Dendritic cell treated with granulocyte-macrophage colony-stimulating factor and Interleukin-4, amounts not matched to agents 40 ng/mL and 50 ng/mL, for 4 days (primary cell): ENCODE data around the gene ADO.
A peak's percentile ranks its signal among the peaks of the same experiment; 100 is the strongest.

Experiments used
- H3K27ac Mint-ChIP-seq: one replicate; pipeline ENCODE4 v1.8.0; 2022; ENCODE audit warnings: mild to moderate bottlenecking, mixed read lengths
- H3K27me3 Mint-ChIP-seq: one replicate; pipeline ENCODE4 v1.8.0; 2022; ENCODE audit warnings: mild to moderate bottlenecking, mixed read lengths
- H3K36me3 Mint-ChIP-seq: one replicate; pipeline ENCODE4 v1.8.0; 2022; ENCODE audit warnings: low read depth, mixed read lengths
- H3K4me1 Mint-ChIP-seq: one replicate; pipeline ENCODE4 v1.8.0; 2022; ENCODE audit warnings: low read depth, mixed read lengths
- H3K4me3 Mint-ChIP-seq: one replicate; pipeline ENCODE4 v1.8.0; 2022; ENCODE audit warnings: mild to moderate bottlenecking, moderate library complexity, mixed read lengths
- H3K9me3 Mint-ChIP-seq: one replicate; pipeline ENCODE4 v1.8.0; 2022; ENCODE audit warnings: mixed read lengths
- intact Hi-C: fragments of 100-400 bp; cut with micrococcal nuclease; formaldehyde crosslinking; loops from one replicate; pipeline ENCODE4 v1.15.0; 2022

ADO gene

GRCh38 chr10:62847433-62847832, 42.9 kb downstream of the ADO start:
- H3K36me3 Mint-ChIP-seq: no peaks in the 10 kb centered on the region
- H3K4me3 Mint-ChIP-seq: no peak overlapping the region
- peaks cover 26% of the 10 kb centered on the region for H3K9me3 Mint-ChIP-seq
- peaks cover 18% of the 10 kb centered on the region for H3K4me1 Mint-ChIP-seq
- H3K27ac Mint-ChIP-seq: no peak overlapping the region
- intact Hi-C loops: no loop called here
- peaks cover 2% of the 10 kb centered on the region for H3K27me3 Mint-ChIP-seq

GRCh38 chr10:62850646-62851045, 46.1 kb downstream of the ADO start:
- Mint-ChIP-seq H3K4me1 (peaks cover 35% of the 10 kb centered on the region), H3K36me3 (no peaks in the 10 kb centered on the region), H3K27ac (peak overlapping the region; percentile 24), H3K4me3 (no peak overlapping the region), H3K9me3 (peaks cover 26% of the 10 kb centered on the region), H3K27me3 (peaks cover 2% of the 10 kb centered on the region)
- intact Hi-C loops: no loop called here

GRCh38 chr10:62851442-62851841, 46.9 kb downstream of the ADO start:
- intact Hi-C loops: no loop called here
- no peaks in the 10 kb centered on the region for H3K36me3 Mint-ChIP-seq
- peaks cover 3% of the 10 kb centered on the region for H3K27me3 Mint-ChIP-seq
- peaks cover 22% of the 10 kb centered on the region for H3K9me3 Mint-ChIP-seq
- H3K4me3 Mint-ChIP-seq: no peak overlapping the region
- peaks cover 35% of the 10 kb centered on the region for H3K4me1 Mint-ChIP-seq
- H3K27ac Mint-ChIP-seq: peak overlapping the region; percentile 24

GRCh38 chr10:62852961-62853702, 48.6 kb downstream of the ADO start:
- H3K27me3 Mint-ChIP-seq: peaks cover 3% of the 10 kb centered on the region
- peaks cover 35% of the 10 kb centered on the region for H3K4me1 Mint-ChIP-seq
- H3K27ac Mint-ChIP-seq: no peak overlapping the region
- intact Hi-C loops: no loop called here
- peaks cover 5% of the 10 kb centered on the region for H3K9me3 Mint-ChIP-seq
- H3K36me3 Mint-ChIP-seq: no peaks in the 10 kb centered on the region
- H3K4me3 Mint-ChIP-seq: no peak overlapping the region

- H3K27me3 Mint-ChIP-seq: peaks cover 3% of the 10 kb centered on the region
- no peak overlapping the region for H3K4me3 Mint-ChIP-seq
- H3K36me3 Mint-ChIP-seq: no peaks in the 10 kb centered on the region
- intact Hi-C loops: no loop called here
- no peak overlapping the region for H3K27ac Mint-ChIP-seq
- peaks cover 35% of the 10 kb centered on the region for H3K4me1 Mint-ChIP-seq
- no peaks in the 10 kb centered on the region for H3K9me3 Mint-ChIP-seq
Measured at GRCh38 chr10:62853710-62854109, 49.2 kb downstream of the ADO start.

- Mint-ChIP-seq H3K36me3 (no peaks in the 10 kb centered on the region), H3K27ac (no peak overlapping the region), H3K4me1 (peaks cover 35% of the 10 kb centered on the region), H3K4me3 (no peak overlapping the region), H3K9me3 (no peaks in the 10 kb centered on the region), H3K27me3 (peaks cover 3% of the 10 kb centered on the region)
- intact Hi-C loops: no loop called here
Measured at GRCh38 chr10:62856021-62856420, 51.5 kb downstream of the ADO start.
